ENCODE data around the gene GLDN.

The GLDN gene

DNA sequence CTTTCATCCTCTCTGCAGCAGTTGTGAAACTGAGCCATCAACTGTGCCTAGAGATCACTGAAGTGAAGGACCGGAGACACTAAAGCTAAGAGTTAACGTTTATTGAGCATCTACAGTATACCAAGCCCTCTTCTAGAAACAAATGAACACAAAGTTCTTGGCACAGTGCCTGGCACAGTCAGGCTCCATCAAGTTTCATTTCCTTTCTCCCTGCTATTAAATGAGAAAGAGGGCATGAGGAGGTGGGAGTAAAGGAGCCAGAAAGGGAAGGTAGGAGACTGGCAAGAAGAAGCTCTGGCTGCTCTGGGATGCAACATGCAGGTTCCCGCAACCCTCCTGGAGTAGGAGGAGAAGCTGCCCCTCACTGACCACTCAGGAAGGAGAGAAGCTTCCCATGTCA is 33.6 kb upstream of the GLDN start:
- TF ChIP-seq CTCF (IDR thresholded peaks at IDR 0.05; ENCODE audit: low read depth, low read length), result no peak

GRCh38 chr15:51310064-51310463 is 31.4 kb upstream of the GLDN start:
- H3K4me3 ChIP-seq (ENCODE audit: low read depth, low read length), result no peak overlapping the region
- no peak for TF ChIP-seq CTCF (IDR thresholded peaks at IDR 0.05; ENCODE audit: low read depth, low read length)

More for the DNA sequence above, 33.6 kb upstream of the GLDN start:
- no peak overlapping the region for H3K4me3 ChIP-seq (ENCODE audit: low read depth, low read length)

GRCh38 chr15:51311510-51311909 is 29.9 kb upstream of the GLDN start:
- H3K4me3 ChIP-seq (ENCODE audit: low read depth, low read length), result no peak overlapping the region
- no peak for TF ChIP-seq CTCF (IDR thresholded peaks at IDR 0.05; ENCODE audit: low read depth, low read length)

DNA sequence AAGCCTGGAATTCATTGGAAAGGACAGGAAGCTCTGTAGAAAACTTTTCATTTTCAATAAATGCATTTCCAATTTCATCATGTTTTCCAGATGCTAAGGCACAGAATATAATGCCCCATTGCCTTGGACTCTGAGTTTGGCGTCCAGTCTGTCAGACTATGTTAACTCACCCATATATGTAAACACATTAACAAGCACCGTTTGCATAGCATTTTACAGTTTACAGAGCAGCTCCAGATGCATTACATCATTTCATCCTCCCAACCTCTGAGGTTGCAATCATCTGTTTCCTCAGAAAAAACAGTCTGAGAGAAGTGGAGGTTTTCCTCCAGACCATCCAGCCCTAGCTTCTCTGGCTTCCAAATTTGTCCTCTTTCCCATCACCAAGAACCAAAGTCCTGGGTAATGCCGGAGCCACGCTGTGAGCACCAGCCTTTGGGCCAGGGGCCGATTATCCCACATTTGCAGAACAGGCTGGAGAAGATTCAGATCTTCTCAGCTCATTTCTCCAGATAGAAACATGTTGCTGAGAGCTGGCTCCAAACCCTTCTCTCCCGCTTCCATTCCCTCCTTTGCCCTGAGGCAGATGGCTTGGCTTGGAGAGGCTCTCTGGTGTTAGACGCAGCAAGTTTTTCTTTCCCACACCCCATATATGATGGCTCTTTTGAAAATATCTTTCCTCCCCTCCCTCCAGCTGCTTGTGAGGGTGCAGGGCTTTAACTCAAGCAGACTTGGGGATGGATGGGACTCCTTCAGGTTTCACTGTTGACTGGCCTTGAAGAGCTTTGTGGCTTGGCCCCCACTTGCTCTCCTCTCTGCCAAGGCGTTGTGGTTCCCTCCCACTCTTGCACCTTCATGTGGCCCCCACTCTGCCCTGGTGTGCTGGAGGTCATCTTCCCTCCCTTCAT is 29.0 kb upstream of the GLDN start:
- no peak for TF ChIP-seq CTCF (IDR thresholded peaks at IDR 0.05; ENCODE audit: low read depth, low read length)
- H3K4me3 ChIP-seq (ENCODE audit: low read depth, low read length), result no peak overlapping the region

DNA sequence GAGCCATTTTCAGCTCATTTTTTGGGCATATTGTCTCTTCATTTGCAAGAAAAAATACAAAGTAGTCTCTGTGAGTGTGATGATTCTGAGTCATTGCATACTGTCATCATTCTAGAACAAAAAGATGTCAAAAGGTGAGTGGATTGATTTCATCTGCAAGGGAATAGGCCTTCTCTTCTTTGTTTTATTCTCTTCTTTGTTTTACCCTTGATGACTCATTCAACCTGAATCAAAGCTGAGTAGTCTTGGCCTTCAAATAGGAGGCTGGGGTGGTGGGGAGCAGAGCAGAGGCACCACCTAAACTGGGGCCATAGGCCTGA is 28.4 kb upstream of the GLDN start:
- no peak for TF ChIP-seq CTCF (IDR thresholded peaks at IDR 0.05; ENCODE audit: low read depth, low read length)
- H3K4me3 ChIP-seq (ENCODE audit: low read depth, low read length), result no peak overlapping the region

DNA sequence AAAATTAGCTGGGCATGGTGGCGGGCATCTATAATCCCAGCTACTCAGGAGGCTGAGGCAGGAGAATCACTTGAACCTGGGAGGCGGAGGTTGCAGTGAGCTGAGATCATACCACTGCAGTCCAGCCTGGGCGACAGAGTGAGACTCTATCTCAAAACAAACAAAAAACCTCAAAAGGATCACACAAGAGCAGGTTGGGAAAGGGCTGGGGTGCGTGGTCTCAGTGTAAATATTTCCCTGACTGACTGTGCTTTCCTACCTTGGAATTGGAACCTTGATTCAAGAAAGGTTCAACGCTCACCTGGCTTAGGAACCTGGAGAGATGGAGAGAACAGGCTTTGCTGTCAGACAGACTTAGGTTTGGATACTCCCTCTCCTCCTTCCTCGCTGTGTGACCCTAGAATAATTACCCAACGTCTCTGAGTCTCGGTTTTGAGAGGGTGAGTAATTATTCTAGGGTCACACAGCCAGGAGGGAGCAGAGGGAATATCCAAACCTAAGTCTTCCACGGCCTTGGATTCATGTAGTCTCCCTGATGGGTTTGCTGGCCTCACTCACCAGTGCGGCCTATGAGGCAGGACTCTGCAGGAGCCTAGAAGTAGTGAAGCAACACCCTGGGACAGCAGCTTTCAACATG is 27.7 kb upstream of the GLDN start:
- TF ChIP-seq CTCF (IDR thresholded peaks at IDR 0.05; ENCODE audit: low read depth, low read length), result no peak
- no peak overlapping the region for H3K4me3 ChIP-seq (ENCODE audit: low read depth, low read length)
